GM12878 (cell line): ENCODE data around the gene ANAPC16. TPM values are rescaled to one million over a fixed set of nuclear protein-coding genes. Genes with fewer than 3 reads are reported as not detected.

Experiments used
- BMI1 ChIP-seq: fragments of 450-650 bp; IDR thresholded peaks from 2 replicates; pipeline ENCODE4 v1.6.1; 2016; ENCODE audit warnings: mild to moderate bottlenecking, moderate library complexity, borderline replicate concordance
- CBX5 ChIP-seq: sonication (generic); IDR thresholded peaks from 2 replicates; pipeline ENCODE4 v1.6.1; 2016; ENCODE audit warnings: low read depth, moderate library complexity, mild to moderate bottlenecking, inconsistent platforms
- EP300 ChIP-seq, 2 experiments: fragments of 150-350 bp in 1 of 2; IDR thresholded peaks; 2 replicates each; pipeline ENCODE4 v1.6.1; 2011 to 2012; ENCODE audit warnings: low read depth in 2 of 2, low read length in 2 of 2, borderline replicate concordance in 1 of 2, improper control_type of control experiment in 1 of 2, inconsistent platforms in 1 of 2; ENCODE audit not compliant: control insufficient read depth in 1 of 2
- KAT2A ChIP-seq: conservative IDR thresholded peaks from 2 replicates; pipeline ENCODE4 v1.6.1; 2011; ENCODE audit warnings: low read depth, low read length; ENCODE audit not compliant: control insufficient read depth
- LARP7 ChIP-seq: fragments of 450-650 bp; IDR thresholded peaks from 2 replicates; pipeline ENCODE4 v1.6.1; 2017; ENCODE audit warnings: mild to moderate bottlenecking
- MEF2B ChIP-seq: fragments of 450-650 bp; IDR thresholded peaks from 2 replicates; pipeline ENCODE4 v1.6.1; 2018; ENCODE audit warnings: mild to moderate bottlenecking, moderate library complexity; ENCODE audit not compliant: partially characterized antibody, poor library complexity, severe bottlenecking
- NFIC ChIP-seq: IDR thresholded peaks from 2 replicates; pipeline ENCODE4 v1.6.1; 2012; ENCODE audit warnings: low read depth, mild to moderate bottlenecking, inconsistent platforms, low read length, moderate library complexity
- NFYB ChIP-seq: IDR thresholded peaks from 2 replicates; pipeline ENCODE4 v1.6.1; 2011; ENCODE audit warnings: low read depth, mild to moderate bottlenecking, low read length, improper control_type of control experiment, moderate library complexity; ENCODE audit not compliant: insufficient read depth
- PML ChIP-seq: IDR thresholded peaks from 2 replicates; pipeline ENCODE4 v1.6.1; 2012; ENCODE audit warnings: low read length, inconsistent platforms
- SMAD5 ChIP-seq: IDR thresholded peaks from 2 replicates; pipeline ENCODE4 v1.6.1; 2016; ENCODE audit warnings: antibody characterized with exemption, low read depth
- SMARCA5 ChIP-seq: fragments of 450-650 bp; IDR thresholded peaks from 2 replicates; pipeline ENCODE4 v1.6.1; 2017; ENCODE audit warnings: mild to moderate bottlenecking
- ZNF207 ChIP-seq: fragments of 450-650 bp; IDR thresholded peaks from 2 replicates; pipeline ENCODE4 v1.6.1; 2014; ENCODE audit warnings: antibody characterized with exemption, mild to moderate bottlenecking, borderline replicate concordance
- polyA plus RNA-seq, 11 experiments: library from polyadenylated mRNA; depleted of rRNA in 4 of 11; unstranded in 6 of 11; stranded (reverse) in 5 of 11; fragments of >200 nt; fragmentation: Nextera tagmentation in 4 of 11; fragmentation: Illumina TruSeq in 1 of 11; extraction: Ambion mirVana in 4 of 11; extraction: Trizol in 1 of 11; gene quantifications; 1 replicate in 1 of 11; 2 replicates in 10 of 11; pipeline versions ENCODE4 v1.2.1 to v1.2.3, GENCODE V29; 2011 to 2016; ENCODE audit warnings: inconsistent platforms in 2 of 11, missing spikeins in 2 of 11, low read depth in 1 of 11
- total RNA-seq, 4 experiments: library from RNA; depleted of rRNA in 3 of 4; stranded (reverse); fragments of >200 nt in 3 of 4; fragmentation: Illumina TruSeq in 1 of 4; extraction: Trizol in 1 of 4; gene quantifications; 2 replicates each; pipeline versions ENCODE4 v1.2.1 to v1.2.3, GENCODE V29; 2013 to 2021
- TF ChIP-seq, protein P1 (sequence below): fragments of 450-650 bp; IDR thresholded peaks from 2 replicates; pipeline ENCODE4 v1.6.1; 2017; ENCODE audit warnings: mild to moderate bottlenecking, moderate library complexity
- TF ChIP-seq, protein P2 (sequence below): fragments of 150-350 bp; IDR thresholded peaks from 2 replicates; pipeline ENCODE4 v1.6.1; 2016; ENCODE audit warnings: low read depth, low read length
- TF ChIP-seq, protein P3 (sequence below): IDR thresholded peaks from 2 replicates; pipeline ENCODE4 v1.6.1; 2012; ENCODE audit warnings: mild to moderate bottlenecking, low read depth, low read length
- TF ChIP-seq, protein P4 (sequence below): IDR thresholded peaks from 2 replicates; pipeline ENCODE4 v1.6.1; 2011; ENCODE audit warnings: mild to moderate bottlenecking, low read depth, low read length, moderate library complexity; ENCODE audit not compliant: insufficient replicate concordance

Gene ANAPC16
- total and polyA plus RNA-seq, 10 of the 15 experiments (the other 5 are each of a cell fraction or from before 2014, with no cell fraction given), result 66.9 to 208 (median 134) TPM

DNA sequence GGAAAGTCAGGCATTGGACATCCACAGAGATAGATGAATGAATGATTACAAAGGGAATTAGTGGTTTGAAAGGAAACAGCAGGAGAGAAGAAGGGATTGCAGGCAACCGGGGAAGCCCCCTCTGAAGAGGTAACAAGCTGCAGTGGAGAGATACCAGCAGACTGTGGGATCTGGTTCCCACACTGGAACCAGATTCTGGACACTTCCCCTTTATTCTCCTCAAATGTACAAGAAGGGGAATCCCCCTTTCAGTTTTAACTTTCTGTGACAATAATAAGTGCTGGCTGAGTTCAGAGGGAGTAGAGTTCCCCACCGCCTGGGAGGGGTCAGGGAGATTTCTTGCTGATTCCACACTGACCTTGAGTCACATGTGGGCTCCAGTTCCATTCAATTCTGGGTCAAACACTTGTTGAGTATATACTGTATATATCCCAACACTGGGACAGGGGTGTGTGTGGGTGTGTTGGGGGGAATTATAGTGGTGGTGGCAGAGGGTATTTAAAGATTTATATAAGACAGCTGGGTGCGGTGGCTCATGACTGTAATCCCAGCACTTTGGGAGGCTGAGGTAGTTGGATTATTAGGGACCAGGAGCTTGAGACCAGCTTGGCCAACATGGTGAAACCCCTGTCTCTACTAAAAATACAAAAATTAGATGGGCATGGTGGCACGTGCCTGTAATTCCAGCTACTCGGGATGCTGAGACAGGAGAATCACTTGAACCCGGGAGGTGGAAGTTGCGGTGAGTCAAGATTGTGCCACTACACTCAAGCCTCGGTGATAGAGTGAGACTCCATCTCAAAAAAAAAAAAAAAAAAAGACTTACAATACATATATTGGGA is 41.5 kb downstream of the ANAPC16 start (continued):
- TF ChIP-seq SMAD5 (no peak), EP300 (IDR thresholded peaks at IDR 0.05; ENCODE audit: borderline replicate concordance in 1 of 2, control insufficient read depth in 1 of 2, low read depth in 2 of 2, low read length in 2 of 2) (peak in 1 of 2 experiments; percentile 25; a peak in 1 of 4 replicates), BMI1 (no peak), LARP7 (no peak), CBX5 (0 out of 2 replicates have a peak, but pooled peaks have one; percentile 71), KAT2A (no peak), NFIC (peak; percentile 81), MEF2B (peak; percentile 80), SMARCA5 (peak; percentile 90), PML (0 out of 2 replicates have a peak, but pooled peaks have one; percentile 47), NFYB (no peak), ZNF207 (no peak)
- TF ChIP-seq, protein P1, sequence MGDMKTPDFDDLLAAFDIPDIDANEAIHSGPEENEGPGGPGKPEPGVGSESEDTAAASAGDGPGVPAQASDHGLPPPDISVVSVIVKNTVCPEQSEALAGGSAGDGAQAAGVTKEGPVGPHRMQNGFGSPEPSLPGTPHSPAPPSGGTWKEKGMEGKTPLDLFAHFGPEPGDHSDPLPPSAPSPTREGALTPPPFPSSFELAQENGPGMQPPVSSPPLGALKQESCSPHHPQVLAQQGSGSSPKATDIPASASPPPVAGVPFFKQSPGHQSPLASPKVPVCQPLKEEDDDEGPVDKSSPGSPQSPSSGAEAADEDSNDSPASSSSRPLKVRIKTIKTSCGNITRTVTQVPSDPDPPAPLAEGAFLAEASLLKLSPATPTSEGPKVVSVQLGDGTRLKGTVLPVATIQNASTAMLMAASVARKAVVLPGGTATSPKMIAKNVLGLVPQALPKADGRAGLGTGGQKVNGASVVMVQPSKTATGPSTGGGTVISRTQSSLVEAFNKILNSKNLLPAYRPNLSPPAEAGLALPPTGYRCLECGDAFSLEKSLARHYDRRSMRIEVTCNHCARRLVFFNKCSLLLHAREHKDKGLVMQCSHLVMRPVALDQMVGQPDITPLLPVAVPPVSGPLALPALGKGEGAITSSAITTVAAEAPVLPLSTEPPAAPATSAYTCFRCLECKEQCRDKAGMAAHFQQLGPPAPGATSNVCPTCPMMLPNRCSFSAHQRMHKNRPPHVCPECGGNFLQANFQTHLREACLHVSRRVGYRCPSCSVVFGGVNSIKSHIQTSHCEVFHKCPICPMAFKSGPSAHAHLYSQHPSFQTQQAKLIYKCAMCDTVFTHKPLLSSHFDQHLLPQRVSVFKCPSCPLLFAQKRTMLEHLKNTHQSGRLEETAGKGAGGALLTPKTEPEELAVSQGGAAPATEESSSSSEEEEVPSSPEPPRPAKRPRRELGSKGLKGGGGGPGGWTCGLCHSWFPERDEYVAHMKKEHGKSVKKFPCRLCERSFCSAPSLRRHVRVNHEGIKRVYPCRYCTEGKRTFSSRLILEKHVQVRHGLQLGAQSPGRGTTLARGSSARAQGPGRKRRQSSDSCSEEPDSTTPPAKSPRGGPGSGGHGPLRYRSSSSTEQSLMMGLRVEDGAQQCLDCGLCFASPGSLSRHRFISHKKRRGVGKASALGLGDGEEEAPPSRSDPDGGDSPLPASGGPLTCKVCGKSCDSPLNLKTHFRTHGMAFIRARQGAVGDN, result peak; percentile 81; the same call in 1 of the 2 replicates
- TF ChIP-seq, protein P2, sequence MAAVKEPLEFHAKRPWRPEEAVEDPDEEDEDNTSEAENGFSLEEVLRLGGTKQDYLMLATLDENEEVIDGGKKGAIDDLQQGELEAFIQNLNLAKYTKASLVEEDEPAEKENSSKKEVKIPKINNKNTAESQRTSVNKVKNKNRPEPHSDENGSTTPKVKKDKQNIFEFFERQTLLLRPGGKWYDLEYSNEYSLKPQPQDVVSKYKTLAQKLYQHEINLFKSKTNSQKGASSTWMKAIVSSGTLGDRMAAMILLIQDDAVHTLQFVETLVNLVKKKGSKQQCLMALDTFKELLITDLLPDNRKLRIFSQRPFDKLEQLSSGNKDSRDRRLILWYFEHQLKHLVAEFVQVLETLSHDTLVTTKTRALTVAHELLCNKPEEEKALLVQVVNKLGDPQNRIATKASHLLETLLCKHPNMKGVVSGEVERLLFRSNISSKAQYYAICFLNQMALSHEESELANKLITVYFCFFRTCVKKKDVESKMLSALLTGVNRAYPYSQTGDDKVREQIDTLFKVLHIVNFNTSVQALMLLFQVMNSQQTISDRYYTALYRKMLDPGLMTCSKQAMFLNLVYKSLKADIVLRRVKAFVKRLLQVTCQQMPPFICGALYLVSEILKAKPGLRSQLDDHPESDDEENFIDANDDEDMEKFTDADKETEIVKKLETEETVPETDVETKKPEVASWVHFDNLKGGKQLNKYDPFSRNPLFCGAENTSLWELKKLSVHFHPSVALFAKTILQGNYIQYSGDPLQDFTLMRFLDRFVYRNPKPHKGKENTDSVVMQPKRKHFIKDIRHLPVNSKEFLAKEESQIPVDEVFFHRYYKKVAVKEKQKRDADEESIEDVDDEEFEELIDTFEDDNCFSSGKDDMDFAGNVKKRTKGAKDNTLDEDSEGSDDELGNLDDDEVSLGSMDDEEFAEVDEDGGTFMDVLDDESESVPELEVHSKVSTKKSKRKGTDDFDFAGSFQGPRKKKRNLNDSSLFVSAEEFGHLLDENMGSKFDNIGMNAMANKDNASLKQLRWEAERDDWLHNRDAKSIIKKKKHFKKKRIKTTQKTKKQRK, result no peak
- TF ChIP-seq, protein P3, sequence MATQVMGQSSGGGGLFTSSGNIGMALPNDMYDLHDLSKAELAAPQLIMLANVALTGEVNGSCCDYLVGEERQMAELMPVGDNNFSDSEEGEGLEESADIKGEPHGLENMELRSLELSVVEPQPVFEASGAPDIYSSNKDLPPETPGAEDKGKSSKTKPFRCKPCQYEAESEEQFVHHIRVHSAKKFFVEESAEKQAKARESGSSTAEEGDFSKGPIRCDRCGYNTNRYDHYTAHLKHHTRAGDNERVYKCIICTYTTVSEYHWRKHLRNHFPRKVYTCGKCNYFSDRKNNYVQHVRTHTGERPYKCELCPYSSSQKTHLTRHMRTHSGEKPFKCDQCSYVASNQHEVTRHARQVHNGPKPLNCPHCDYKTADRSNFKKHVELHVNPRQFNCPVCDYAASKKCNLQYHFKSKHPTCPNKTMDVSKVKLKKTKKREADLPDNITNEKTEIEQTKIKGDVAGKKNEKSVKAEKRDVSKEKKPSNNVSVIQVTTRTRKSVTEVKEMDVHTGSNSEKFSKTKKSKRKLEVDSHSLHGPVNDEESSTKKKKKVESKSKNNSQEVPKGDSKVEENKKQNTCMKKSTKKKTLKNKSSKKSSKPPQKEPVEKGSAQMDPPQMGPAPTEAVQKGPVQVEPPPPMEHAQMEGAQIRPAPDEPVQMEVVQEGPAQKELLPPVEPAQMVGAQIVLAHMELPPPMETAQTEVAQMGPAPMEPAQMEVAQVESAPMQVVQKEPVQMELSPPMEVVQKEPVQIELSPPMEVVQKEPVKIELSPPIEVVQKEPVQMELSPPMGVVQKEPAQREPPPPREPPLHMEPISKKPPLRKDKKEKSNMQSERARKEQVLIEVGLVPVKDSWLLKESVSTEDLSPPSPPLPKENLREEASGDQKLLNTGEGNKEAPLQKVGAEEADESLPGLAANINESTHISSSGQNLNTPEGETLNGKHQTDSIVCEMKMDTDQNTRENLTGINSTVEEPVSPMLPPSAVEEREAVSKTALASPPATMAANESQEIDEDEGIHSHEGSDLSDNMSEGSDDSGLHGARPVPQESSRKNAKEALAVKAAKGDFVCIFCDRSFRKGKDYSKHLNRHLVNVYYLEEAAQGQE, result no peak
- TF ChIP-seq, protein P4, sequence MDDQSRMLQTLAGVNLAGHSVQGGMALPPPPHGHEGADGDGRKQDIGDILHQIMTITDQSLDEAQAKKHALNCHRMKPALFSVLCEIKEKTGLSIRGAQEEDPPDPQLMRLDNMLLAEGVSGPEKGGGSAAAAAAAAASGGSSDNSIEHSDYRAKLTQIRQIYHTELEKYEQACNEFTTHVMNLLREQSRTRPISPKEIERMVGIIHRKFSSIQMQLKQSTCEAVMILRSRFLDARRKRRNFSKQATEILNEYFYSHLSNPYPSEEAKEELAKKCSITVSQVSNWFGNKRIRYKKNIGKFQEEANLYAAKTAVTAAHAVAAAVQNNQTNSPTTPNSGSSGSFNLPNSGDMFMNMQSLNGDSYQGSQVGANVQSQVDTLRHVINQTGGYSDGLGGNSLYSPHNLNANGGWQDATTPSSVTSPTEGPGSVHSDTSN, result no peak
